Measurements from ENCODE around the gene EGFL6. TPM values are rescaled to one million over a fixed set of nuclear protein-coding genes. Genes with fewer than 3 reads are reported as not detected.
A peak's percentile ranks its signal among the peaks of the same experiment; 100 is the strongest.

EGFL6 gene
- total and polyA plus RNA-seq, 10 donors = 0.06 to 0.44 (median 0.19) TPM; not detected in 5

DNA sequence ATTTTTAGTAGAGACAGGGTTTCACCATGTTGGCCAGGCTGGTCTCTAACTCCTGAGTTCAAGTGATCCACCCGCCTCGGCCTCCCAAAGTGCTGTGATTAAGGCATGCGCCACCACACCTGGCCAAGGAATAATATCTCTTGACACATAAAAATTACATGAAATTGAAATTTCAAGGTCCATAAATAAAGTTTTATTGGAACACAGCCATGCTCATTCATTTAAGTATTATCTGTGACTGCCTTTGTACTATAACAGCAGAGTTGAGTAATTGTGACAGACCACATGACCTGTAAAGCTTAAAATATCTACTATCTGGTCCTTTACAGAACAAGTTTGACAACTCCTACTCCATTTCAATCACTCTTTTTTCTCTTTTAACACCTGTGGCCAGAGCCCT, 17.8 kb upstream of the EGFL6 start:
- Histone ChIP-seq H3K9me3 (no peaks in the 10 kb centered on the region), H3K4me1 (no peaks in the 10 kb centered on the region), H3K36me3 (no peaks in the 10 kb centered on the region), H3K27me3 (replicated peaks in 1 of 7) (peaks cover 0 to 48% (median 0%) of the 10 kb centered on the region in 7 donors), H3K4me3 (no peak overlapping the region), H3K27ac (no peak overlapping the region)
- TF ChIP-seq, protein P1, sequence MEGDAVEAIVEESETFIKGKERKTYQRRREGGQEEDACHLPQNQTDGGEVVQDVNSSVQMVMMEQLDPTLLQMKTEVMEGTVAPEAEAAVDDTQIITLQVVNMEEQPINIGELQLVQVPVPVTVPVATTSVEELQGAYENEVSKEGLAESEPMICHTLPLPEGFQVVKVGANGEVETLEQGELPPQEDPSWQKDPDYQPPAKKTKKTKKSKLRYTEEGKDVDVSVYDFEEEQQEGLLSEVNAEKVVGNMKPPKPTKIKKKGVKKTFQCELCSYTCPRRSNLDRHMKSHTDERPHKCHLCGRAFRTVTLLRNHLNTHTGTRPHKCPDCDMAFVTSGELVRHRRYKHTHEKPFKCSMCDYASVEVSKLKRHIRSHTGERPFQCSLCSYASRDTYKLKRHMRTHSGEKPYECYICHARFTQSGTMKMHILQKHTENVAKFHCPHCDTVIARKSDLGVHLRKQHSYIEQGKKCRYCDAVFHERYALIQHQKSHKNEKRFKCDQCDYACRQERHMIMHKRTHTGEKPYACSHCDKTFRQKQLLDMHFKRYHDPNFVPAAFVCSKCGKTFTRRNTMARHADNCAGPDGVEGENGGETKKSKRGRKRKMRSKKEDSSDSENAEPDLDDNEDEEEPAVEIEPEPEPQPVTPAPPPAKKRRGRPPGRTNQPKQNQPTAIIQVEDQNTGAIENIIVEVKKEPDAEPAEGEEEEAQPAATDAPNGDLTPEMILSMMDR (IDR thresholded peaks at IDR 0.05 in 8 of 11, conservative IDR thresholded peaks at IDR 0.05 in 3 of 11) = no peak
- TF ChIP-seq POLR2A (IDR thresholded peaks at IDR 0.05) (no peak), POLR2AphosphoS5 (IDR thresholded peaks at IDR 0.05) (no peak)
- DNase-seq = no peak
- intact Hi-C loops (cut with DNase I; ENCODE audit: low total_unique reads) = no loop called here
- 90 to 98% (median 94%) methylated on average over 3 of the region's 3 CpGs for WGBS, 5 donors

DNA sequence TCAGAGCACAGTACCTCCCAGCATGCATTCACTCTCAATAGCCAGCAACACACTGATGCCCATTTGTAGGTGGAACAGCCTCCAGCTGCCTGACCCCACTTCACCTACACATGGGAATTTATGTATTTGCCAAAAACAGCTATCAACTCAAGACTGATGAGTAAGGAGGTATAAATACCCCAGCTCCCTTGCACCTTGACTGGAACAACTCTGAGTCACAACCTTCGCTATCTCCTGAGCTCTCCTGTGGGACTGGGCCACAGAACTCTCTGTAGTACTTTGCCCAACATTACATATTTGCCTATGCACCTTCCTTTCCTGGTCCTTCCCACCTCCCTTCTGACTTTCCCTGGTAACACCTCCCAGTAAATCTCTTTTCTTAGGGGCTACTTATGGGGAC, 16.5 kb upstream of the EGFL6 start:
- H3K27me3 ChIP-seq (replicated peaks in 1 of 7) = peaks cover 0 to 52% (median 0%) of the 10 kb centered on the region in 7 donors
- no peaks in the 10 kb centered on the region for H3K9me3 ChIP-seq
- 69 to 90% (median 83%) methylated on average over 1 of the region's 1 CpG for WGBS, 5 donors
- DNase-seq = no peak
- intact Hi-C loops (cut with DNase I; ENCODE audit: low total_unique reads) = no loop called here
- no peak overlapping the region for H3K27ac ChIP-seq
- no peaks in the 10 kb centered on the region for H3K4me1 ChIP-seq
- H3K36me3 ChIP-seq = no peaks in the 10 kb centered on the region
- TF ChIP-seq POLR2A (IDR thresholded peaks at IDR 0.05) = no peak
- TF ChIP-seq POLR2AphosphoS5 (IDR thresholded peaks at IDR 0.05) = no peak
- TF ChIP-seq, protein P1 (IDR thresholded peaks at IDR 0.05 in 8 of 11, conservative IDR thresholded peaks at IDR 0.05 in 3 of 11) = no peak
- no peak overlapping the region for H3K4me3 ChIP-seq

DNA sequence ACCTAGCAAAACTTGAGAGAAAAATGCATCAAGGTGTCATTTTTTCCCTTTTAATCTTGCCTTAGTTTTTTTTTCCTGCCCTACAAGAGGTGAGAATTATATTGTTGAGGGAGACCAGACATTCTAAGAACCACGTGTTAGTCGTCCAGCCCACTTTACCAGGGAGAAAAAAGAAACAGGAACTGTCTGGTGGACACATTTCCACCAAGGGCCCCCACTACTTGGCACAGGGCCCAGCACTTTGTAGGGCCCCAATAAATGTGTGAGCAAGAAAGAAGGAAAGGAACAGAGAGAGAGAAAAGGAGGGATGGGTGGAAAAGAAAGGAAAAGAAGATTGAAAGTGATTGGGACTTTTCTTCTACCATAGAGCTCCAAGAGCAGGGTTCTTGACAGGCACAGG, 3.9 kb upstream of the EGFL6 start:
- intact Hi-C loops (cut with DNase I; ENCODE audit: low total_unique reads) = no loop called here

DNA sequence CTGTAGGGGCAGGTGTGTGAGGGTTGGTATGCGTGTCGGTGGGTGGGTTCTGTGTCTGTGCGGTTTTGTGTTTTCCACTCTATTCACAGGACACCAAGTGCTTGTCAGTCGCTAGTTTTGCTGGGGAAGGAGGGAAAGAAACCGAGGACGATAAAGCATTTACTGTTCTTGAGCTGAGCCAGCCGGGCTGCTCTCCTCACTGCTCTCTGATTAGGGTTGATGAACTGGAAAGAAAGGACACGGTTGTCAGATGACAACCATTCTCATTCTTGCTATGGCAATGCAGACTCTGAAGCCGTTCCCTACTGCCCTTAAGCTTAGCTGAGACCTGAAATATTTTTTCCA, 832 bp downstream of the EGFL6 start:
- peak overlapping the region in 1 of 8 donors; percentile 51 for H3K4me3 ChIP-seq
- no peak for TF ChIP-seq POLR2A (IDR thresholded peaks at IDR 0.05)
- TF ChIP-seq, protein P1 (IDR thresholded peaks at IDR 0.05 in 8 of 11, conservative IDR thresholded peaks at IDR 0.05 in 3 of 11) = no peak
- no peak for TF ChIP-seq POLR2AphosphoS5 (IDR thresholded peaks at IDR 0.05)
- no peaks in the 10 kb centered on the region for H3K36me3 ChIP-seq
- peaks cover 0 to 85% (median 23%) of the 10 kb centered on the region in 7 donors for H3K27me3 ChIP-seq (replicated peaks in 1 of 7)
- WGBS, 5 donors = 25 to 41% (median 26%) methylated on average over 8 to 9 of the region's 9 CpGs
- H3K4me1 ChIP-seq = peaks cover 0 to 9% (median 5%) of the 10 kb centered on the region in 6 donors
- no peak for DNase-seq
- H3K27ac ChIP-seq = no peak overlapping the region
- no peaks in the 10 kb centered on the region for H3K9me3 ChIP-seq
- intact Hi-C loops (cut with DNase I; ENCODE audit: low total_unique reads) = no loop called here

More for the DNA sequence above, 3.9 kb upstream of the EGFL6 start:
- H3K27ac ChIP-seq = no peak overlapping the region
- H3K9me3 ChIP-seq = no peaks in the 10 kb centered on the region
- H3K27me3 ChIP-seq (replicated peaks in 1 of 7) = peaks cover 0 to 51% (median 19%) of the 10 kb centered on the region in 7 donors
- peaks cover 0 to 9% (median 5%) of the 10 kb centered on the region in 6 donors for H3K4me1 ChIP-seq
- no peaks in the 10 kb centered on the region for H3K36me3 ChIP-seq
- 5 to 19% (median 8%) methylated on average over 2 of the region's 2 CpGs for WGBS, 5 donors
- TF ChIP-seq, protein P1 (IDR thresholded peaks at IDR 0.05 in 8 of 11, conservative IDR thresholded peaks at IDR 0.05 in 3 of 11) = no peak
- TF ChIP-seq POLR2A (IDR thresholded peaks at IDR 0.05) (no peak), POLR2AphosphoS5 (IDR thresholded peaks at IDR 0.05) (no peak)
- no peak for DNase-seq
- H3K4me3 ChIP-seq = no peak overlapping the region

All from spleen (tissue), 11 donors.